Femur (tissue), 1 donor: ENCODE results near the gene OPCML.

Experiments used
- DNase-seq: peaks from one replicate; pipeline ENCODE4 v3.0.0-alpha.2; 2017

OPCML gene

DNA sequence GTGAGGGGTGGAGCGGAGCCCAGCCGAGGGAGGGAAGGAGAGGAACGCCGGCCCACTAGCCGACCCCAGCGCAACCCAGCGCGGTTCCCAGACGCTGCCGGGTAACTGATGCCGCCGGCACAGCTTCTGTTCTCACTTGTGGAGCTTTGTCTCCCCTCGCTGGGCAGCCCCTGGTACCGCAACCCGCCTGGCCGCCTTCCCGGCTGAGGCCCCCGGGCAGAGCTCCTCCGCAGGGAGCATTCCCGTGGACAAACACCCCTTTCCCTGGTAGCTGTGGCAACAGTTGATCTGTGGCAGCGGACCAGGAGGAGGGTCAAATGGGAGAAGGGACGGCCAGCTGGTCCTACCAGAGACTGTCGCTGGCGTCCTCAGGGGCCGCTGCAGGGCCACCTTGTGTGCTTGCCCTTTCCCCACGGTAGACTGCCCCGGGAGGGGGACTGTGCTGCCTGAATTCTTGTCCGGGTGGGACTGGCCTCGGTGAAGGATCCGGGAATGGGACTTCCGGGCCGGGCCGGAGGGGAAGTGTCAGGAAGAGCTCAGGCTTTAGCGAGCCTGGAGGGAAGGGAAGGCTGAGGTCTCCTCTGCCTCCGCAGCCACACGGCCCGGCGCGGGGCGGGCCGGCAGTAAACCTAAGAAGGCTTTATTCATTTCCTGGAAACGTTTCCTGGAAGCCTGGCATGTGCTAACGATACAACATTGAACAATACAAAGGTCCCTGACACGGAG is 468.0 kb downstream of the OPCML start:
- peak; percentile 85 for DNase-seq

- no peak for DNase-seq
These were observed 473.8 kb downstream of the OPCML start for GRCh38 chr11:133058501-133058900.

DNA sequence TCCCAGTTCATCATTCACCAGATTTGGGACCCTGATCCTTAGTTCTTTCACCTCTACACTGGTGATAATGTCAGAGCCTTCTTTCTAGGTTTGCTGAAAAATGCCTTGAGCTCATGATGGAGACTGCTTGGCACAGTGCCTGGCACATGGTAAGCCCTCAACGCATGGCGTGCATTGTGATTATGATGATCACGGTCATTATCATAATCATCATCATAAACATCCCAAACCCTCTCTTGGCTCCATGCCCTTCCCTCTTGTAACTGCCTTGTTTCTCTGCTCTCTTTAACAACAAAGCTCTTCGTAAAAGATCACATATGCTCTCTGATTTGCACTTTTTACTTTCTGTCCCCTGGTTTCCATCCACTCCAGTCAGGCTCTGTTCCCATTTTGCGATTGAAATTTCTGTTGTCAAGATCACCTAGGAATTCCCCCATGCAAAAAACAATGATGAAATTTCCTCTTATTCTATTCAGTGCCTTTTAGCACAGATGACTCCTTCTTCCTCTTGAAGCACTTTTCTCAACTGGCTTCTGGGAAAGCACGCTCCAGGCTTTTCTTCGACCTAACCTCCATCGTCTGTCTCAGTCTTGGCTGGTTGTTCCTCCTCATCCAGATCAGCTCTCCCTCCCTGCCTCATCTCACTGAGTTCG is 479.1 kb downstream of the OPCML start:
- no peak for DNase-seq

DNA sequence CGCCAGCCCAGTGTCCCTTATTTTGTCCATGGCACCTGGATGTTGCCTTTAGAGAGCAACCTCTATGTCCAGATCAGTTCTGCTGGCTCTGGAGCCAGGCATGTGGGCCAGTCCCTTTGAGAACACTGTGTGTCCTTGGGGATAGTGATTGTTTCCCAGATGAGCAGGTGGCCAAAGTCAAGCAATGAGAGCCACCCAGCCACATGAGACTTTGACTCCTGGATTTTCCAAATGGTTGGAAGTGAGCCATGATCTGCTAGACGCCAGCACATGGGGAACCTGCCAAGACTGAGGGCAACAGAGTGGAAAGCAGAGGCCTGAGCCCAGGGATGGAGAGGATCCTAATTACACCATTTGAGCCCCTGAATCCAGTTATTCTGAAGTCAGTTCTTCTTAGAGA is 479.8 kb downstream of the OPCML start:
- DNase-seq, result no peak

GRCh38 chr11:133049244-133050019 is 482.9 kb downstream of the OPCML start:
- no peak for DNase-seq

DNA sequence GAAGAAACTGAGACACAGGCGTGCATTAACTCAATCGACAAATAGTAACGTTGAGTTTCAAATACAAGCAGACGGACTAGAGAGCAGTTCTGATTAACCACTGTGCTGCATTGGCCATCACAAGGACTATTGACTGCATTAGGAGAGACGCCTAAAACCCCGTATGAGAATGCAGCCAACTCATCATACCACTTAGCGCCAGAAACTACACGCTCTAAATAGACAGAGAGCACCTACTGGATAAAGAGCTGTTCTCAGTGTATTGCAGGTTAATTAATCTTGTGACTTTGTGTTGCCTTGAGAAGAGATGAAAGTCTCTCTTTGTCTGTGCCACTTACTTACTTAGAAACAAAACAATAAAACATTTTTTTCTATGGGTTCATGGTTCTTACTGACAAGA is 484.0 kb downstream of the OPCML start:
- no peak for DNase-seq

DNA sequence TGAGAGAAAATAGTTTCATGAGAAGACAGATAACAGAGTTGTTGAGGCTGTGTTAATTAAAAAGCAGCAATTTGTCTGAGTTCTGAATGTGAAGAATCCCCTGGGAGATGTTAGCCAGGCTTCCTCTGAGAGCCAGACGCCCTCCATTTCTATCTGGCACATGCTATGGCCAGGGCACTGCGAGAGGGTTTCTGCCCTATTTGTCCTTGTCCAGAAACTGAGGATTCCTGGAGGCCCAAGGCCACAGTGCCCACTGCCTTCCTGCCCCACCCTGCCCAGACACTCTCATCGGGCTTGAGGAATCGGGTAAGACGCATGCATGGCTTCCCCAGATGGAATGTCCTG is 484.6 kb downstream of the OPCML start:
- DNase-seq, result no peak

GRCh38 chr11:133047036-133047770 is 485.1 kb downstream of the OPCML start:
- DNase-seq, result no peak

- DNase-seq, result no peak
These were observed 486.0 kb downstream of the OPCML start for GRCh38 chr11:133046252-133046651.

- no peak for DNase-seq
These were observed 490.1 kb downstream of the OPCML start for GRCh38 chr11:133041928-133042882.

GRCh38 chr11:133041181-133041580 is 491.1 kb downstream of the OPCML start:
- no peak for DNase-seq

DNA sequence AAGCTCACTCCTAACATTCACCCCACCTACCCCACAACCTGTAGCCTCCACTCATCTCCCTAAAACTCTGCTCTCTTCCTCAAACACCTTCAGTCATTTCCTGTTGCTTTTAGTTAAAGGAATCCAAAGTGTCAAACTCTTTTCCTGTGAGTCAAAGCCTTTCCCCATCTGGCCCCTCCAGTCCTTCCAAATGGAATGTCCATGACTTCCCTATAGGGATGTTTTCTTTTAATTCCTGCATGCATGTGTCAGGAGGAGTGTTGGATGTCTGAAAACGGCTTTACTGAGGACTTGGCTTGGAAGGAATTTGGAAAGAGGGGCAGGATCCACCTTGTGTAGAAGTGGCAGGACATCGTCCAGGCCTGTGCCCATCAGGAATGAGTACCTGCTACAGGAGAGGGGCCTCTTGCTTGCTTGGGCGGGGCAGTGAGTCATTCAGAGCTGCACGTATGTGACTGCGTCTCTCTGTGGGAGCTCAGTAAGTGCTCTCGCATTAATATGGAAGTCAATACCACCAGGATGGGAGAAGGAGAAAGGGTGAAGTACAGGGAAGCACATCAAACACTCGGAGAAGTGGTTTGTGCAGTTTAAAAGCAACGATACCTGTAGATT is 491.9 kb downstream of the OPCML start:
- DNase-seq, result no peak

GRCh38 chr11:133038850-133039249 is 493.5 kb downstream of the OPCML start:
- DNase-seq, result no peak

DNA sequence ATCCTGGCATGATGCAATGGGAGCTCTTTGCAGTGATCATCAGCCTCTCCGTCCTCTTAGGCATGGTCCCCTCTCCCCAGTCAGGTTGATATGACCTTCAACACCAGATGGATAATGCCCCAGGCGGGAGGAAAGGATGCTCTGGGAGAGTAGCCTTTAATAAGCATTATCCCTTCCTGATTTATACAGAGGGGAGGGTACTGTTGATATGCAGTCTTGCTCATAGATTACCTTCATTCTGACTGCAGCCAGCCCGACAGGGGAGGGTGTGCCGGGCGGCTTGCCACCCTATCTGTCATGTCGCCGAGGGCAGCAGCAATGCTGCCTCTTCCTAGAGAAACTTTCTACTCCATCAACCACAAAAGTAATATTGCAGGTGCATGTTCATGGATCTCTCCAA is 497.4 kb downstream of the OPCML start:
- no peak for DNase-seq

GRCh38 chr11:133029107-133029506 is 503.2 kb downstream of the OPCML start:
- no peak for DNase-seq

GRCh38 chr11:133026952-133027351 is 505.3 kb downstream of the OPCML start:
- no peak for DNase-seq

DNA sequence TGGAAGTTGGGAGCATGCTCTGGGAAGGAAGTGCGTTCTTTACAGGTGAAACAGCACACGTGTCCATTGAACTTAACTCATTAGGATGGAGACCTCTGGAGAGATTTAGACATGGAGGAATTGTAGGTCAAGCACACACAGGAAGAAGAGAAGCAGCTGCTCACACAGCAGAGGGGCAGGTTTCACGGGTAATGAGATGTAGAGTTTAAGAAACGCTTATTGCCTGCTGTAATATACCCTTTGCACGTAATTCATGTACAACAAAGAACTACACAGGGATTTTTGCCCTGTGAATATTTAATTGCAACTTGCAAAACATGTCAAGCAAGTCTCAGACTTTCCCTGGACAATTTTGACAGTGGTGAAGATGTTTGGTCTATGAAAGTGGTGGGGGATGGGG is 508.0 kb downstream of the OPCML start:
- no peak for DNase-seq

GRCh38 chr11:133023232-133023631 is 509.1 kb downstream of the OPCML start:
- no peak for DNase-seq

- DNase-seq, result no peak
These were observed 510.7 kb downstream of the OPCML start for GRCh38 chr11:133021553-133021952.

GRCh38 chr11:133020372-133020714 is 512.0 kb downstream of the OPCML start:
- DNase-seq, result no peak

DNA sequence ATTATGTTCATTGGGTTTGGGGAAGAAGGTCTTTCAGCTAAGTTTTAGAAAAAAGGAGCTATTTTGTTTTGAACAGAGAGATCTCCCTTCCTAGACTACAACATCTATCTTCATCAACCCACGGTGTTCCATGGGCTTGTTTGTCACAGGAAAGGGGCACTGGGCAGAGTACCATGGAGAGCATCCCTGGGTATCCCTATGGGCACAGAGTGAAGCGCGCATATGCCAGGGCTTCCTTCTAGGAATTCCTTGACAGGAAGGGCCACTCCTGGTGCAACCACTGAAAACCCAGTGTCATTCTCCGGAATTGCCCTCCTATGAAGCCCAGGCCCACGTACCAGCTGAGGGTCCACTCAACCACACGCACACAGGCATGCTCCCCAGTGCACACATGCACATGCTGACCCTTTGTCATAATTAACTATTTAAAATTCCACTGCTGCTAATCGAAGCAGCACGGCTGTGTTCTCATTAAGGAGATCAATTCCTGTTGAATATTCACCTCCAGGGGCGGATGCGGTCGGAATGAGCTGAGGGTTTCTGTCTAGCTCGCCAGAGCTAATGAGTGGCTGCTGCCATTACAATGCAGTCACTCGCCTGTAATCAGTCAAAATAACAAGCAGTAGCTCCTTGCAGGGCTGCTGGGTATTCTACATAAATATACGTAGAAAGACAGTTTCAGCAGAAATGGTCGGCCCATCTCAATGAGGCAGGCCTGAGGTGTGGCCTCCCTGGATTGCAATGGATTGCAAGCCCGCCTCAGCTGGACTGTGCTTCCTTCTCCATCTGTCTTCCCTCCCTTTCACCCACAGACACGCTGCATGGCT is 512.5 kb downstream of the OPCML start:
- DNase-seq, result no peak
